Smooth muscle cell of bladder (primary cell): ENCODE measurements around the gene CDCA7L. TPM values are rescaled to one million over a fixed set of nuclear protein-coding genes. Genes with fewer than 3 reads are reported as not detected.

ENCODE experiments used
- total RNA-seq: library from RNA; depleted of rRNA; stranded (reverse); fragments of >200 nt; gene quantifications from 2 replicates; pipeline ENCODE4 v1.2.3, GENCODE V29; 2014

Gene CDCA7L
- total RNA-seq, result 33.8 and 46.6 TPM in 2 replicates

GRCh38 chr7:21945454-21946221 lies at the start of gene CDCA7L:
CDCA7L (minus strand) TSS chr7:21945899; CDS start chr7:21945804, 95 bp downstream.

